MM.1S (cell line): Measurements from ENCODE around the gene E2F3.

ENCODE experiments used
- EZH2 ChIP-seq: fragments of 300-600 bp; sonication (generic); optimal IDR thresholded peaks from 2 replicates; pipeline ENCODE3; 2017; ENCODE audit warnings: low read depth, mild to moderate bottlenecking, antibody characterized with exemption, low read length, mixed read lengths
- EZH2phosphoT487 ChIP-seq: fragments of 300-600 bp; sonication (generic); IDR thresholded peaks from 2 replicates; pipeline ENCODE4 v1.6.1; 2018; ENCODE audit warnings: antibody characterized with exemption, low read length
- TF ChIP-seq, protein P1 (sequence below): fragments of 300-600 bp; sonication (generic); IDR thresholded peaks from 2 replicates; pipeline ENCODE4 v1.5.1; 2016; ENCODE audit warnings: antibody characterized with exemption, low read length, mixed read lengths

DNA sequence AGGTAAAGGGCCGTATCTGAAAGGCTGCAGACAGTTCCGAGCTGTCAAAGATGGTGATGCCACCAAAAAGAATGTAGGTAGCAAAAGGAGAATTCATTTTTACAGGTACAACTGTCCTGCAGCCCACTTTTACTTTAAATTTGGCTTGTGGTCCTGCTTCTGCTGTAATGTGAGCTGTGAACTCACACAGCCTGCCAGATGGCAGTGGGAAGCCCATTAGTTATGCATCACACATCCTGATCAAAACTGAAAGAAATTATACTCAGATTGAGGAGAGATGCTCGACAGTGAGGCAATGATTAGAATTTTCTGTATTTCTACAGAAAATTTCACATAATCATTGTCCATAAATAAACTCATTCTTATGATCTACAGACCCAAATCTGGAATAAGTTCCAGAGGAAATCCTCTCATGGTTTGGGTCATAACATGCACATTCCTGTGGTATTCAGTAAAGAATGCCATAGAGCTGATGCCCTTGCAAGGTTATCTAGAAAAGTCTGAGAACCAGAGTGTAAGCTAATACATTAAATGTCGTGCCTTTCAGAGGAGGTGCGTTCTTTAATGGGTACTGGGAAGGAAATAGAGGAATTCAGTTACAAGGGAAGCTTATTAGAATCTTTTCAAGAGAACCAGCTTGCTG lies 23.9 kb upstream of the E2F3 start:
- TF ChIP-seq, protein P1, sequence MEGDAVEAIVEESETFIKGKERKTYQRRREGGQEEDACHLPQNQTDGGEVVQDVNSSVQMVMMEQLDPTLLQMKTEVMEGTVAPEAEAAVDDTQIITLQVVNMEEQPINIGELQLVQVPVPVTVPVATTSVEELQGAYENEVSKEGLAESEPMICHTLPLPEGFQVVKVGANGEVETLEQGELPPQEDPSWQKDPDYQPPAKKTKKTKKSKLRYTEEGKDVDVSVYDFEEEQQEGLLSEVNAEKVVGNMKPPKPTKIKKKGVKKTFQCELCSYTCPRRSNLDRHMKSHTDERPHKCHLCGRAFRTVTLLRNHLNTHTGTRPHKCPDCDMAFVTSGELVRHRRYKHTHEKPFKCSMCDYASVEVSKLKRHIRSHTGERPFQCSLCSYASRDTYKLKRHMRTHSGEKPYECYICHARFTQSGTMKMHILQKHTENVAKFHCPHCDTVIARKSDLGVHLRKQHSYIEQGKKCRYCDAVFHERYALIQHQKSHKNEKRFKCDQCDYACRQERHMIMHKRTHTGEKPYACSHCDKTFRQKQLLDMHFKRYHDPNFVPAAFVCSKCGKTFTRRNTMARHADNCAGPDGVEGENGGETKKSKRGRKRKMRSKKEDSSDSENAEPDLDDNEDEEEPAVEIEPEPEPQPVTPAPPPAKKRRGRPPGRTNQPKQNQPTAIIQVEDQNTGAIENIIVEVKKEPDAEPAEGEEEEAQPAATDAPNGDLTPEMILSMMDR, result no peak
- no peak for TF ChIP-seq EZH2
- no peak for TF ChIP-seq EZH2phosphoT487
